Naive thymus-derived CD8-positive, alpha-beta T cell (primary cell): ENCODE data around the gene MT1H. TPM values are rescaled to one million over a fixed set of nuclear protein-coding genes. Genes with fewer than 3 reads are reported as not detected.
"Not testable (repeated sequence)": the region's sequence is repeated elsewhere in the genome, so short reads cannot be mapped to it uniquely, and the experiment has no call there.

ENCODE experiments used
- ATAC-seq, 2 donors: fragments of 150-1000 bp; cut with Tn5 transposase in 1 of 2; sonication (Bioruptor Pico), chemical (Tn5 transposase) in 1 of 2; 1 replicate in 1 of 2; 2 replicates in 1 of 2; pipeline ENCODE4 v1.10.0; 2021; ENCODE audit warnings: mild to moderate bottlenecking in 2 of 2, moderate library complexity in 2 of 2
- POLR2A ChIA-PET: fragments of 350-600 bp; sonication (Branson Sonifier 250); formaldehyde crosslinking; loops from one replicate; lab custom pipeline; 2021; ENCODE audit warnings: antibody characterized with exemption; lab: Charles Lee
- DNase-seq, 10 donors: peaks; one replicate each; pipeline versions ENCODE4 v3.0.0 to v3.0.0-alpha.2; 2020 to 2022
- H3K27ac Mint-ChIP-seq, 10 donors: one replicate each; pipeline ENCODE4 v1.8.0; 2020 to 2022; ENCODE audit warnings: mild to moderate bottlenecking in 10 of 10, mixed read lengths in 10 of 10, moderate library complexity in 4 of 10, inconsistent platforms in 1 of 10
- H3K27me3 Mint-ChIP-seq, 5 donors: one replicate each; pipeline ENCODE4 v1.8.0; 2021 to 2022; ENCODE audit warnings: mixed read lengths in 5 of 5
- H3K36me3 Mint-ChIP-seq, 3 donors: one replicate each; pipeline ENCODE4 v1.8.0; 2020 to 2022; ENCODE audit warnings: mixed read lengths in 3 of 3, mild to moderate bottlenecking in 2 of 3, inconsistent platforms in 1 of 3
- H3K4me1 Mint-ChIP-seq, 4 donors: one replicate each; pipeline ENCODE4 v1.8.0; 2021 to 2022; ENCODE audit warnings: mixed read lengths in 4 of 4
- H3K4me3 Mint-ChIP-seq, 10 donors: one replicate each; pipeline ENCODE4 v1.8.0; 2020 to 2022; ENCODE audit warnings: mild to moderate bottlenecking in 10 of 10, mixed read lengths in 10 of 10, moderate library complexity in 6 of 10, inconsistent platforms in 1 of 10
- H3K9me3 Mint-ChIP-seq, 9 donors: one replicate each; pipeline ENCODE4 v1.8.0; 2020 to 2022; ENCODE audit warnings: mixed read lengths in 9 of 9, mild to moderate bottlenecking in 3 of 9, inconsistent platforms in 1 of 9, moderate library complexity in 1 of 9
- polyA plus RNA-seq, 3 donors: library from polyadenylated mRNA; unstranded; fragments of 300-500 nt; fragmentation: Illumina TruSeq; gene quantifications; one replicate each; pipeline ENCODE4 v1.2.3, GENCODE V29; 2021
- total RNA-seq, 8 experiments: library from RNA in 2 of 8; stranded (reverse) in 2 of 8; gene quantifications; one replicate each; pipeline ENCODE4 v1.2.3 and lab custom pipeline; 2021 to 2026

Gene MT1H
- total and polyA plus RNA-seq, 5 experiments from 2014 or later = not detected

DNA sequence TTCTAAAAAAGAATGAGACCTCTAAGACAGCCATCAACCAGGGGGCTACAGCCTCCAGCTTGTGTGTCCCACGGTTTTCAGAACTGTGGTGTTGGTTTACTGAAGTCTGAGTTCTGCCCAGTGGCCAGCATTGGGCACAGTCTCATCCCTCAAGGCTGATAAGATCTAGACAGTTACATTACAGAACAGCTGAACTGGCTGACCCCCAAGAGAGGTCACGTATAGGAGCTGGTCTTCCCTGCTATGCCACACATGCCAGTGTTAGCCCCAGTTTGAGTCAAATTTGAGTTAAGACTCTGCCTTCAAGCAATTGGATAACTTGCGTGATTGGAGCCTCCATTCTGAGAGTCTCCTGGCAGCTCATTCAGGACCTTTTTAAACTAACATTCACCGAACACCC lies 45.5 kb downstream of the MT1H start:
- H3K9me3 Mint-ChIP-seq = no peaks in the 10 kb centered on the region
- H3K36me3 Mint-ChIP-seq = peaks cover 0 to 5% (median 3%) of the 10 kb centered on the region in 3 donors
- peak overlapping the region in 1 of 10 donors; percentile 4 for H3K27ac Mint-ChIP-seq
- peaks cover 11 to 24% (median 16%) of the 10 kb centered on the region in 4 donors for H3K4me1 Mint-ChIP-seq
- H3K27me3 Mint-ChIP-seq = no peaks in the 10 kb centered on the region
- ATAC-seq (no peak), DNase-seq (no peak)
- POLR2A ChIA-PET = no interaction called here
- no peak overlapping the region for H3K4me3 Mint-ChIP-seq

DNA sequence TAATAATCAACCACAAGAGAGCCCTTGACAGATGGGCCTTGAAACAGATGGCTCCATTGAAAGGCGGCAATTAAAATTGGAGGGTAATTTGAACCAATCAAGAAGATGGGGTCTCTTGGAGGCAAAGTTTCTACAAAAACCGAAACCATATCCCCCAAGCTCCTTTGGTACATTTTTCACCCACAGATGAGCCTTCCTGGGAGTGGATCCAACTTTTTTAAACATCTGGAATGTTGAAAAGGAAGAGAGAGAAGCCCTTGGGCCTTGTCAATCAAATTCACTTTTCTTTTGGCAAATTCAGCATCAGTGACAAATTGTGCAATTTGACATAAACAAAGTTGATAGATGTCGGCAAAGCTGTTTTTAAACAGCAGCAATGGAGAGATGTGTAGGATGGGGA lies 47.1 kb downstream of the MT1H start:
- H3K4me3 Mint-ChIP-seq = no peak overlapping the region
- peak overlapping the region in 1 of 10 donors; percentile 84 for H3K27ac Mint-ChIP-seq
- peaks cover 0 to 6% (median 3%) of the 10 kb centered on the region in 3 donors for H3K36me3 Mint-ChIP-seq
- H3K9me3 Mint-ChIP-seq = no peaks in the 10 kb centered on the region
- H3K27me3 Mint-ChIP-seq = no peaks in the 10 kb centered on the region
- H3K4me1 Mint-ChIP-seq = peaks cover under 1 to 9% (median 2%) of the 10 kb centered on the region in 4 donors
- DNase-seq = no peak
- ATAC-seq = no peak
- POLR2A ChIA-PET = interaction anchor here (1.3 to 4.5 kb wide), 3 partner anchors 7 to 12 kb away, joined by 3 to 28 read pairs (median 5); no protein-coding TSS in a partner anchor

DNA sequence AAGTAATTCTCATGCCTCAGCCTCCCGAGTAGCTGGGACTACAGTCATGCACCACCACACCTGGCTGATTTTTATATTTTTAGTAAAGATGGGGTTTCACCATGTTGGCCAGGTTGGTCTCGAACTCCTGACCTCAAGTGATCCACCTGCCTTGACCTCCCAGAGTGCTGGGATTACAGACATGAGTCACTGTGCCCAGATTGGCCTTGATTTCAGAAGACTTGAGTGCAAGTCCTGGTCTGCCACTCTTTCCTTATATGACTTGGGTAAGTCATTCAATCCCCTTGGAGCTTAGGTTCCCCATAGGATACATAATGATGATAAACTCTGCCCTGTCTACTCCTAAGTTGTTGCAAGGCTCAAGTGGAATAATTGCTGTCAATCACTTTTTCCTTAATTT lies 47.9 kb downstream of the MT1H start:
- DNase-seq, H3K4me1 Mint-ChIP-seq, H3K4me3 Mint-ChIP-seq, H3K9me3 Mint-ChIP-seq, H3K27me3 Mint-ChIP-seq, H3K27ac Mint-ChIP-seq, H3K36me3 Mint-ChIP-seq, ATAC-seq: not testable (repeated sequence)
- POLR2A ChIA-PET = interaction anchor here (1.3 to 4.5 kb wide), 3 partner anchors 8 to 13 kb away, joined by 3 to 28 read pairs (median 5); no protein-coding TSS in a partner anchor

Other genes with a start within 250 kb of the MT1H start
- 10 to 100 TPM; 74.0 to 83.0 TPM for gene AMFR, start 244.3 kb upstream of the MT1H start, total RNA-seq
- 10 to 100 TPM; 24.2 to 38.4 (median 36.2) TPM for gene AMFR, start 244.3 kb upstream of the MT1H start, polyA plus RNA-seq
- 100 to 1,000 TPM; 111 to 118 TPM for gene NUDT21, start 218.5 kb upstream of the MT1H start, total RNA-seq
- 10 to 100 TPM; 55.5 to 74.1 (median 71.8) TPM for gene NUDT21, start 218.5 kb upstream of the MT1H start, polyA plus RNA-seq
- 10 to 100 TPM; 48.0 to 55.0 TPM for gene OGFOD1, start 218.3 kb upstream of the MT1H start, total RNA-seq
- gene OGFOD1, start 218.3 kb upstream of the MT1H start, polyA plus RNA-seq = 100 to 1,000 TPM in 2 of 3 donors, 10 to 100 TPM in 1; 94.1 to 109 (median 103) TPM
- 100 to 1,000 TPM in 1 of 2 experiments, 10 to 100 TPM in 1; 94.7 to 107 TPM for gene BBS2, start 149.8 kb upstream of the MT1H start, total RNA-seq
- gene BBS2, start 149.8 kb upstream of the MT1H start, polyA plus RNA-seq = 10 to 100 TPM; 35.7 to 37.6 (median 36.1) TPM
- gene MT4, start 104.7 kb upstream of the MT1H start, total RNA-seq = not detected
- not detected for gene MT4, start 104.7 kb upstream of the MT1H start, polyA plus RNA-seq
- 1 to 10 TPM; 1.8 to 3.1 TPM for gene MT3, start 80.3 kb upstream of the MT1H start, total RNA-seq
- 10 to 100 TPM in 2 of 3 donors, 1 to 10 TPM in 1; 8.6 to 19.9 (median 19.2) TPM for gene MT3, start 80.3 kb upstream of the MT1H start, polyA plus RNA-seq
- 10 to 100 TPM; 32.3 to 39.0 TPM for gene MT2A, start 61.2 kb upstream of the MT1H start, total RNA-seq
- 100 to 1,000 TPM; 248 to 303 (median 294) TPM for gene MT2A, start 61.2 kb upstream of the MT1H start, polyA plus RNA-seq
- 1 to 10 TPM; 1.3 to 1.6 TPM for gene MT1E, start 44.0 kb upstream of the MT1H start, total RNA-seq
- 10 to 100 TPM in 2 of 3 donors, 1 to 10 TPM in 1; 7.1 to 21.9 (median 10.5) TPM for gene MT1E, start 44.0 kb upstream of the MT1H start, polyA plus RNA-seq
- not detected for gene MT1M, start 37.2 kb upstream of the MT1H start, total RNA-seq
- not detected for gene MT1M, start 37.2 kb upstream of the MT1H start, polyA plus RNA-seq
- not detected for gene MT1A, start 31.1 kb upstream of the MT1H start, total RNA-seq
- gene MT1A, start 31.1 kb upstream of the MT1H start, polyA plus RNA-seq = not detected
- not detected for gene MT1B, start 17.9 kb upstream of the MT1H start, total RNA-seq
- not detected for gene MT1B, start 17.9 kb upstream of the MT1H start, polyA plus RNA-seq
- gene MT1F, start 11.9 kb upstream of the MT1H start, total RNA-seq = 10 to 100 TPM; 18.4 to 18.9 TPM
- 10 to 100 TPM; 82.3 to 97.4 (median 94.2) TPM for gene MT1F, start 11.9 kb upstream of the MT1H start, polyA plus RNA-seq
- not detected for gene MT1G, start 1.7 kb upstream of the MT1H start, total RNA-seq
- under 1 TPM in 1 of 3 donors, not detected in 2; 0.74 TPM for gene MT1G, start 1.7 kb upstream of the MT1H start, polyA plus RNA-seq
- gene MT1X, start 12.7 kb downstream of the MT1H start, total RNA-seq = 10 to 100 TPM; 27.6 to 31.1 TPM
- gene MT1X, start 12.7 kb downstream of the MT1H start, polyA plus RNA-seq = 100 to 1,000 TPM; 185 to 201 (median 201) TPM
- 10 to 100 TPM; 82.5 to 85.0 TPM for gene NUP93, start 60.3 kb downstream of the MT1H start, total RNA-seq
- 100 to 1,000 TPM in 1 of 3 donors, 10 to 100 TPM in 2; 66.6 to 104 (median 77.5) TPM for gene NUP93, start 60.3 kb downstream of the MT1H start, polyA plus RNA-seq
- not detected for gene SLC12A3, start 195.4 kb downstream of the MT1H start, total RNA-seq
- not detected for gene SLC12A3, start 195.4 kb downstream of the MT1H start, polyA plus RNA-seq